H1 (cell line): ENCODE measurements around the gene ARMC12. TPM values are rescaled to one million over a fixed set of nuclear protein-coding genes. Genes with fewer than 3 reads are reported as not detected.

ENCODE experiments used
- CTCF ChIA-PET: fragments of 300-600 bp; sonication (Branson Sonifier 250); formaldehyde crosslinking; loops from one replicate; lab custom pipeline; 2021; ENCODE audit not compliant: partially characterized antibody; lab: Charles Lee
- POLR2A ChIA-PET: fragments of 300-600 bp; sonication (Branson Sonifier 250); formaldehyde crosslinking; loops from one replicate; lab custom pipeline; 2021; ENCODE audit warnings: inconsistent platforms; ENCODE audit not compliant: partially characterized antibody; lab: Charles Lee
- DNase-seq, 2 experiments: peaks; one replicate each; pipeline versions ENCODE4 v3.0.0 to v3.0.0-alpha.2; 2010 to 2022; ENCODE audit warnings: low spot score in 2 of 2, low read depth in 1 of 2, mixed read lengths in 1 of 2
- FAIRE-seq: peaks from 2 replicates; lab custom pipeline; 2011; peaks lifted over from hg19 to GRCh38; lab: Jason Lieb, UNC
- H2AFZ ChIP-seq: 2 replicates; pipeline ENCODE4 v1.8.1; 2012; ENCODE audit warnings: low read length, inconsistent platforms
- H2AK5ac ChIP-seq: 2 replicates; pipeline ENCODE4 v1.6.1; 2013; ENCODE audit warnings: low read depth, low read length
- H2BK120ac ChIP-seq: replicated peaks from 2 replicates; pipeline ENCODE3; 2013; ENCODE audit warnings: low read depth, low read length, inconsistent platforms
- H2BK12ac ChIP-seq: 2 replicates; pipeline ENCODE4 v1.6.1; 2013; ENCODE audit warnings: low read depth, low read length
- H2BK15ac ChIP-seq: 2 replicates; pipeline ENCODE4 v1.6.1; 2013; ENCODE audit warnings: low read length
- H2BK20ac ChIP-seq: 2 replicates; pipeline ENCODE4 v1.6.1; 2013; ENCODE audit warnings: low read length
- H2BK5ac ChIP-seq: 2 replicates; pipeline ENCODE4 v1.6.1; 2013; ENCODE audit warnings: low read depth, low read length
- H3K14ac ChIP-seq: 2 replicates; pipeline ENCODE4 v1.6.1; 2013; ENCODE audit warnings: inconsistent platforms; ENCODE audit not compliant: insufficient read length
- H3K18ac ChIP-seq: 2 replicates; pipeline ENCODE4 v1.6.1; 2013; ENCODE audit warnings: low read length; ENCODE audit errors: extremely low read depth
- H3K23ac ChIP-seq: 2 replicates; pipeline ENCODE4 v1.6.1; 2013; ENCODE audit warnings: inconsistent platforms; ENCODE audit not compliant: insufficient read length
- H3K23me2 ChIP-seq: 2 replicates; pipeline ENCODE4 v1.6.1; 2013; ENCODE audit warnings: low read depth, low read length
- H3K27ac ChIP-seq: 2 replicates; pipeline ENCODE4 v1.6.1; 2011; ENCODE audit warnings: low read depth, low read length, inconsistent platforms
- H3K27me3 ChIP-seq, 4 experiments: replicated peaks in 1 of 4; 1 replicate in 1 of 4; 2 replicates in 3 of 4; pipeline versions ENCODE4 v1.6.1 to v1.8.1; 2011 to 2013; ENCODE audit warnings: low read length in 3 of 4, mild to moderate bottlenecking in 3 of 4, inconsistent platforms in 2 of 4, mixed read lengths in 2 of 4, moderate library complexity in 1 of 4; ENCODE audit not compliant: control insufficient read depth in 3 of 4, insufficient read depth in 3 of 4; ENCODE audit errors: extremely low read depth in 1 of 4
- H3K36me3 ChIP-seq, 4 experiments: 2 replicates each; pipeline versions ENCODE4 v1.6.1 to v1.8.1; 2011 to 2013; ENCODE audit warnings: mild to moderate bottlenecking in 4 of 4, low read length in 3 of 4, moderate library complexity in 2 of 4, control low read depth in 1 of 4, inconsistent platforms in 1 of 4; ENCODE audit not compliant: insufficient read depth in 4 of 4, control insufficient read depth in 2 of 4
- H3K4ac ChIP-seq: replicated peaks from 2 replicates; pipeline ENCODE3; 2013; ENCODE audit warnings: low read length, low read depth, mixed read lengths, inconsistent platforms; ENCODE audit not compliant: insufficient read length
- H3K4me1 ChIP-seq, 4 experiments: replicated peaks in 1 of 4; 1 replicate in 1 of 4; 2 replicates in 3 of 4; pipeline versions ENCODE4 v1.6.1 to v1.8.1; 2011 to 2013; ENCODE audit warnings: low read length in 3 of 4, inconsistent platforms in 2 of 4, mixed read lengths in 1 of 4; ENCODE audit not compliant: insufficient read depth in 4 of 4, control insufficient read depth in 3 of 4
- H3K4me2 ChIP-seq, 2 experiments: 2 replicates each; pipeline versions ENCODE4 v1.6.1 to v1.8.1; 2011 to 2013; ENCODE audit warnings: low read depth in 2 of 2, low read length in 2 of 2, control low read depth in 1 of 2, inconsistent platforms in 1 of 2, mild to moderate bottlenecking in 1 of 2; ENCODE audit not compliant: insufficient read depth in 1 of 2
- H3K4me3 ChIP-seq, 4 experiments: fragments of 200-600, 300-600 bp in 1 of 4; sonication (generic), shearing (Covaris generic), sonication (Bioruptor Twin) in 1 of 4; 2 replicates each; pipeline versions ENCODE4 v1.5.1 to v1.8.1; 2011 to 2016; ENCODE audit warnings: low read length in 4 of 4, low read depth in 3 of 4, control low read depth in 2 of 4, inconsistent platforms in 2 of 4, mild to moderate bottlenecking in 2 of 4, mixed read lengths in 1 of 4, moderate library complexity in 1 of 4; ENCODE audit not compliant: insufficient read depth in 2 of 4; ENCODE audit errors: extremely low read depth in 1 of 4
- H3K56ac ChIP-seq: replicated peaks from 2 replicates; pipeline ENCODE3; 2013; ENCODE audit warnings: low read depth, mild to moderate bottlenecking, mixed read lengths, low read length, inconsistent platforms; ENCODE audit not compliant: insufficient read length
- H3K79me1 ChIP-seq: 2 replicates; pipeline ENCODE4 v1.6.1; 2013; ENCODE audit warnings: low read depth, low read length, control low read depth
- H3K79me2 ChIP-seq, 2 experiments: 2 replicates each; pipeline versions ENCODE4 v1.6.1 to v1.8.1; 2012 to 2013; ENCODE audit warnings: low read length in 2 of 2, mild to moderate bottlenecking in 2 of 2, inconsistent platforms in 1 of 2; ENCODE audit not compliant: insufficient read depth in 2 of 2, control insufficient read depth in 1 of 2
- H3K9ac ChIP-seq, 4 experiments: replicated peaks in 1 of 4; 1 replicate in 1 of 4; 2 replicates in 3 of 4; pipeline versions ENCODE4 v1.6.1 to v1.8.1; 2011 to 2013; ENCODE audit warnings: low read depth in 3 of 4, low read length in 3 of 4, control low read depth in 2 of 4, mild to moderate bottlenecking in 2 of 4, moderate library complexity in 2 of 4, inconsistent platforms in 1 of 4; ENCODE audit errors: extremely low read depth in 1 of 4
- H3K9me3 ChIP-seq, 2 experiments: 2 replicates each; pipeline versions ENCODE4 v1.6.1 to v1.8.1; 2012 to 2013; ENCODE audit warnings: mild to moderate bottlenecking in 2 of 2, moderate library complexity in 2 of 2, control low read depth in 1 of 2, inconsistent platforms in 1 of 2, low read depth in 1 of 2, low read length in 1 of 2, mixed read lengths in 1 of 2; ENCODE audit not compliant: insufficient read depth in 2 of 2
- H4K20me1 ChIP-seq, 2 experiments: replicated peaks in 1 of 2; 2 replicates each; pipeline versions ENCODE3 to v1.8.1; 2011 to 2013; ENCODE audit warnings: inconsistent platforms in 2 of 2, low read length in 2 of 2, mild to moderate bottlenecking in 1 of 2; ENCODE audit not compliant: insufficient read depth in 2 of 2, control insufficient read depth in 1 of 2
- H4K5ac ChIP-seq: 2 replicates; pipeline ENCODE4 v1.6.1; 2013; ENCODE audit warnings: low read length, low read depth, mixed read lengths, inconsistent platforms; ENCODE audit not compliant: insufficient read length
- H4K8ac ChIP-seq: 2 replicates; pipeline ENCODE4 v1.8.0; 2013; ENCODE audit warnings: mild to moderate bottlenecking, moderate library complexity, low read length, inconsistent platforms; ENCODE audit not compliant: insufficient read depth; ENCODE audit errors: extremely low read depth
- H4K91ac ChIP-seq: replicated peaks from 2 replicates; pipeline ENCODE3; 2013; ENCODE audit warnings: low read length, mixed read lengths, inconsistent platforms; ENCODE audit not compliant: insufficient read length
- HDAC6 ChIP-seq: IDR thresholded peaks from one replicate; pipeline ENCODE4 v1.7.1; 2012; ENCODE audit warnings: low read depth, mild to moderate bottlenecking, inconsistent platforms, low read length, moderate library complexity
- JUN ChIP-seq: IDR thresholded peaks from 2 replicates; pipeline ENCODE4 v1.6.1; 2011; ENCODE audit warnings: low read depth, mild to moderate bottlenecking, improper control_type of control experiment, low read length
- KDM1A ChIP-seq: fragments of 200-600, 300-600 bp; sonication (generic); IDR thresholded peaks from 2 replicates; pipeline ENCODE4 v1.7.1; 2016; ENCODE audit warnings: mild to moderate bottlenecking, low read length, borderline replicate concordance
- TAF1 ChIP-seq: IDR thresholded peaks from 2 replicates; pipeline ENCODE4 v1.6.1; 2011; ENCODE audit warnings: mild to moderate bottlenecking, low read depth, low read length
- YY1 ChIP-seq: IDR thresholded peaks from 2 replicates; pipeline ENCODE4 v1.6.1; 2011; ENCODE audit warnings: low read depth, mild to moderate bottlenecking, low read length
- WGBS, 2 experiments: shearing (Covaris generic) in 1 of 2; methylation state at CpG; one replicate each; pipeline versions ENCODE4 v1.1.6 to v1.1.7; 2013 to 2015; ENCODE audit warnings: low lambda C conversion rate in 2 of 2, mixed read lengths in 2 of 2, inconsistent platforms in 1 of 2, low coverage in 1 of 2, missing lambda C conversion rate in 1 of 2; ENCODE audit not compliant: insufficient replicate concordance in 2 of 2, insufficient coverage in 1 of 2, insufficient read length in 1 of 2; ENCODE audit errors: extremely low coverage in 1 of 2, missing lambda C conversion rate in 1 of 2; 5-methylcytosine and 5-hydroxymethylcytosine counted together
- polyA plus RNA-seq, 7 experiments: library from polyadenylated mRNA; depleted of rRNA in 3 of 7; stranded (reverse) in 5 of 7; unstranded in 2 of 7; fragments of >200 nt in 5 of 7; fragments of 200-250 nt in 2 of 7; gene quantifications; 1 replicate in 5 of 7; 2 replicates in 1 of 7; 4 replicates in 1 of 7; pipeline versions ENCODE4 v1.2.1 to v1.2.3, GENCODE V29; 2011 to 2013; ENCODE audit warnings: missing spikeins in 2 of 7, mixed read lengths in 2 of 7
- total RNA-seq: library from RNA; stranded (reverse); fragmentation: NEBNext Ultra II Directional; extraction: Animal tissue kit (Norgen Biotek cat#: 25700); gene quantifications from 2 replicates; pipeline ENCODE4 v1.2.1, GENCODE V29; 2021

The ARMC12 gene
- total and polyA plus RNA-seq, 2 of the 8 experiments (the other 6 are each of a cell fraction or from before 2014, with no cell fraction given) = 0.86 to 3.7 TPM

- Histone ChIP-seq H3K27me3 (0 out of 7 replicates have a peak, but pooled peaks cover 0 to 3% (median 0%) of the 10 kb centered on the region in 4 experiments), H2AK5ac (no peak overlapping the region), H3K23ac (no peak overlapping the region), H3K9me3 (no peaks in the 10 kb centered on the region), H3K23me2 (no peaks in the 10 kb centered on the region), H2BK120ac (no peak overlapping the region), H3K4me1 (peaks cover 14 to 40% (median 28%) of the 10 kb centered on the region in 4 experiments), H3K4me3 (no peak overlapping the region), H2BK5ac (peak overlapping the region; percentile 8; the same call in 1 of the 2 replicates), H4K20me1 (no peaks in the 10 kb centered on the region), H2BK12ac (peak overlapping the region; percentile 42; the same call in 1 of the 2 replicates), H3K9ac (no peak overlapping the region), H3K36me3 (no peaks in the 10 kb centered on the region), H3K4ac (peak overlapping the region; percentile 40), H3K56ac (no peak overlapping the region), H3K4me2 (peak overlapping the region; percentile 6 to 19; a peak in 2 of 4 replicates), H4K91ac (peak overlapping the region; percentile 59), H2BK15ac (0 out of 2 replicates have a peak overlapping the region, but pooled peaks have one; percentile 22), H3K79me2 (no peaks in the 10 kb centered on the region), H3K79me1 (no peaks in the 10 kb centered on the region), H3K27ac (no peak overlapping the region), H3K18ac (peak overlapping the region; percentile 9), H4K8ac (peak overlapping the region; percentile 62; the same call in 1 of the 2 replicates), H3K14ac (no peak overlapping the region), H2BK20ac (peak overlapping the region; percentile 50; the same call in 1 of the 2 replicates), H2AFZ (peak overlapping the region; percentile 86), H4K5ac (peak overlapping the region; percentile 7)
- DNase-seq (peak in 1 of 2 experiments; percentile 69), FAIRE-seq (no peak)
- POLR2A ChIA-PET = interaction anchor here (0.5 to 2.8 kb wide), 5 partner anchors 12 to 230 kb away, joined by 3 to 9 read pairs (median 3); no protein-coding TSS in a partner anchor
- CTCF ChIA-PET = interaction anchor here (1.1 to 3.0 kb wide), 5 partner anchors 12 to 197 kb away, joined by 3 to 12 read pairs (median 4); partner anchors contain the start of gene ARMC12
- 42% methylated on average over 21 of the region's 21 CpGs; no CpG with 5 or more reads in 1 of the 2 experiments for WGBS, 2 experiments
- TF ChIP-seq HDAC6 (no peak), KDM1A (no peak), JUN (no peak), YY1 (no peak), TAF1 (no peak)
Measured at GRCh38 chr6:35719830-35720733, 16.8 kb upstream of the ARMC12 start.
